C4-2B (cell line): ENCODE results near the gene ADH7.

Experiments used
- H3K27ac ChIP-seq: fragments of 450-650 bp; 2 replicates; pipeline ENCODE4 v1.5.1; 2017
- ZFX ChIP-seq: fragments of 450-650 bp; IDR thresholded peaks from 2 replicates; pipeline ENCODE4 v1.6.1; 2017
- TF ChIP-seq, protein P1 (sequence below): fragments of 450-650 bp; conservative IDR thresholded peaks from 2 replicates; pipeline ENCODE4 v1.5.1; 2017; ENCODE audit warnings: mild to moderate bottlenecking

Gene ADH7

DNA sequence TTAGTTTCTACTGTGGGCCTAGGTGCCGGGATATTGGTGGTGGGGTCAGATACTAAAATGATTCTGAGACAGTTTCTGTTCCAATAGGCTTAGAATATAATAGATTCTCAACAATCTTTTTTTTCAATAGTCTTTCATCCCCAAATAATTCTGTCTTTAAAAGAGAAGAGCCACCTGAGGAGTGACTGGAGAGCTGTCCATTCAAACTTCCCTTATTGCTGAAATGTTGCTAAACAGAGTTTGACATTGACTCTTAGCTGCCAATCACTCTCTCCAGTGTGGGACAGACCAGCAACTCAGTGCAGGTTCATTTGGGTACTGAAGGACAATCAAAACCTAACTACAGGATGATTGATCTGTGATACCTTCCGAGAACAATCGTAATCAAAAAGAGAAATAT is 12.4 kb upstream of the ADH7 start:
- no peak for TF ChIP-seq ZFX
- TF ChIP-seq, protein P1, sequence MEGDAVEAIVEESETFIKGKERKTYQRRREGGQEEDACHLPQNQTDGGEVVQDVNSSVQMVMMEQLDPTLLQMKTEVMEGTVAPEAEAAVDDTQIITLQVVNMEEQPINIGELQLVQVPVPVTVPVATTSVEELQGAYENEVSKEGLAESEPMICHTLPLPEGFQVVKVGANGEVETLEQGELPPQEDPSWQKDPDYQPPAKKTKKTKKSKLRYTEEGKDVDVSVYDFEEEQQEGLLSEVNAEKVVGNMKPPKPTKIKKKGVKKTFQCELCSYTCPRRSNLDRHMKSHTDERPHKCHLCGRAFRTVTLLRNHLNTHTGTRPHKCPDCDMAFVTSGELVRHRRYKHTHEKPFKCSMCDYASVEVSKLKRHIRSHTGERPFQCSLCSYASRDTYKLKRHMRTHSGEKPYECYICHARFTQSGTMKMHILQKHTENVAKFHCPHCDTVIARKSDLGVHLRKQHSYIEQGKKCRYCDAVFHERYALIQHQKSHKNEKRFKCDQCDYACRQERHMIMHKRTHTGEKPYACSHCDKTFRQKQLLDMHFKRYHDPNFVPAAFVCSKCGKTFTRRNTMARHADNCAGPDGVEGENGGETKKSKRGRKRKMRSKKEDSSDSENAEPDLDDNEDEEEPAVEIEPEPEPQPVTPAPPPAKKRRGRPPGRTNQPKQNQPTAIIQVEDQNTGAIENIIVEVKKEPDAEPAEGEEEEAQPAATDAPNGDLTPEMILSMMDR: no peak
- no peak overlapping the region for H3K27ac ChIP-seq

DNA sequence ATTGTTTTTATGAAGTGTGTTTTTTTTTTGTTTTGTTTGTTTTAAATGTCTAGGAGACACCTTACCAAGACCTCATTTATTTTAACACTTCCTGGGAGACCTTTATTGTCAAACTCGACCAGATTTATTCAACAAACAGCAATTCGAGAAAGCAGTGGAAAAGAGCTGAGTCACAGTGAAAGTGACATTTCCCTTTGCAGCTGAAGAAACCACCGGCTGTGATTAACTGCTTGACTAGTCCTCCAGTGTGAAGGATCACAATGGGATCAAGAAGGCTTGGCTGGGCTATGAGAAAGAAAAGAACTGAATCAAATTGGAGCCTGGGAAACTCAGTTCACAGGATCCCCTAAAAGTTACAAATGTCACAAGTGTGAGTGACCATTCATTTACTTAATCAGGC is 11.9 kb upstream of the ADH7 start:
- TF ChIP-seq, protein P1: no peak
- TF ChIP-seq ZFX: no peak
- H3K27ac ChIP-seq: no peak overlapping the region

DNA sequence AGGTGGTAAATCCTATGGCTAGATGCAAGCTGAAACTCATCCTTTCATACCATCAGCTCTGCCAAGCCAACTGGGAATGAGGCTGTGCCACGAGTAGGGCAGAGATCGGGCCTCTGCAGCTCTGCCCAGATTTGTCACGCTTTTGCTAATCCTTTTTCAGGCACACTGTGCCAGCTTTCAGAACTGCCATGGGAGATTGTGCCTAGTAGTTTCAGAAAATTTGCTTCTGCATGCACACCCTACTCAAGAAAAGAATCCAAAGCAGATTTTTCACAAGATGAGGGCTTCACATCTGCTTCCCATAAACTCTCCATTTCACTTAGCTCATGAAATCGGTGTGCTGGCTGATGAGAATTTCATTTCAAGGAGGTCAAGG is 3.3 kb upstream of the ADH7 start:
- no peak overlapping the region for H3K27ac ChIP-seq
- no peak for TF ChIP-seq ZFX
- TF ChIP-seq, protein P1: no peak

DNA sequence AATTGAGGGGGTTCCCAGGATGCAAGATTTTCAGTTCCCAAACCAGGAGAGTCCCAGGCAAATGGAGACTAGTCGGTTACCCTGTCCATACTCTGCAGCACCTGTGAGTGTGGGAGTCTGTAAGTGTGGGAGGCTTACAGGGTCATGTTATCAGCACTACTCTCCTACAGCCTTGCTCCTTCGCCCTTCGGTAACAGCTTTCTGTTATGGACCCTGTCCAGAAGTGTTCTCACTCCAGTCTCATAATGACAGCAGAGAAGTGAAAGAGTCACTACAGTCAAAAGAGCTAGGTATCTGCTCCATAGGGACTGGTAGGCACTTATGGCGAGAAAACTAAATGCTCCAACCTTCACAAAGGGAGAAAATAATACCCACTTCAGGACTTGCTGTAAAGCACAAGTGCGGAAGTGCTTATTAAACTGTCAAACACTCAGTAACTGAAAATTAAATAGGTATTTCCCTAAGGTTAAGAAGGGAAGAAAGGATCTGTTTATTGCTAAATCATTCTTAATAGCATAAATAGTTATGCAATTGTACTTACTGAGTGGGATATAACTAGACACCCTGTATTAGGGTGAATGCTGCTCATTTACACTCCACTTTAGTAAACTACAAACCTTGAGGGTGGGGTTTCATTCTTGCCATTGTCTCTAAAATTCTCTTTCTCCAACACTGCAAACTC is 2.7 kb upstream of the ADH7 start:
- no peak for TF ChIP-seq ZFX
- no peak overlapping the region for H3K27ac ChIP-seq

DNA sequence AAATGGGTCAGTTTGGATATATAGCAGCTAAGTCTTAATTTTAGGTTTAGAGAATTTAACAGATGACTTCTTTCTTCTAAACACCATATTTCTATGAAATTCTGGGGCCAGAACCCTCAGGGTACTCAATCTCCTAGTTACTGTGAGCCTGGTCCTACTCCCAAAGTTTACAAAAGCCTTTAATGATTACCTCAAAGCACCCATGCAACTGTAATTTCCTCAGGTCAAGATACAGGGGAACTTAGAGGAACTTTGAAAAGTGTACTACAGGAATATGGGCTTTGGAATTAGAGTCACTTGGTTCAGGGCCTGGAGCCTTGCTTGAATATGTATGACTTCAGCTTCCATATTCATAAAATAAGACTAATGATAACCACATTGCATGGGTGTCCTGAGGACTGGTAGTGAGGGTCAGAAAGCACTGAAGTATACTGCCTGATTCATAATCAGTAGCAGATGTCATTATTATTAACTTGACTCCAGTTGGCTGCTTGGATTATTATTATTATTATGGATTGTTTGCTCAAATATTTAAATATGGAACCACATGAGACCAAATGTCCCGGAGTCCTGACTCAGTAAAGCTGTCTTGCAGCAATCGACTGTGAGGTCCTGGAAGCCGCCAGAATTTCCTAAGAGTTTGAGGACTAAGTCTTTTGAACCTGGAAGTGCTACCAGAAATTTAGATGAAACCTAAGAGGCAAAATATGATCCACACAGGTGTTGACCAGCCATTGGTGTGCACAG is 2.0 kb upstream of the ADH7 start:
- H3K27ac ChIP-seq: no peak overlapping the region
- no peak for TF ChIP-seq ZFX
- TF ChIP-seq, protein P1: no peak

DNA sequence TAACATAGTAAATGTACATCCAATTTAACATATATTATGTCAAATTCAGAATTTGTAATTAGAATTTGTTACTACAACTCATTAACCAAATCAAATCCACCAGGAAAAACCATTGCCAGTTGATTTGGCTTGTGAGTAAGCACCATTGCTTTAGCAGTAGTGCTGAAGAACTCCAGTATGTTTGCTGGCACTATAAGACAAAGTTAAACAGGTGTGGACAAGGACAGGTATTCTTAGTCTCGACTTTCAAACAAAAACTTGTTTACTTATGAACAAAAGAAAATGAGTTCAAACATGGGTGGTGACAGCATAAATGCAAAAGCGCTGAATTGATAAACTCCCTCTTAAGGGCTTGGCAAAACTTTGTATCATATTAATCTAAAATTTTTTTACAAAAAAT is 1.3 kb upstream of the ADH7 start:
- no peak overlapping the region for H3K27ac ChIP-seq
- TF ChIP-seq ZFX: no peak
- TF ChIP-seq, protein P1: no peak

DNA sequence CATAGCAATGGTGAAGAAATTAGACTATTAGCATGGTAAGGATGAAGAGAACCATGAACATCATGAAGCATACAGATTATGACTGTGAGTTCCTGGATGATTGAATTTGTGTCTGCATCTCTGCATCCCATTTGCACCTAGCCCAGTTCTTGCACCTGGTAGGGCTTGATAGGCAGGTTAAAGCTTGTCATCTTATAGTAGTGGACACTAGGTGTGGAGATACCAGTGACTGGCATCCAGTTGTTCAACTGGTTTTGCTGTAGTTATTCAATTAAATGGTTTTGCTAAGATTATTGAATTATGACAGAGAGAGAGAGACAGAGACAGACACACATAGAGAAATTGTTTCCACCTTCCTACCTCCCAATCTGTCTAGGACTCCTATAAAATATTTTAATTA is 5.0 kb downstream of the ADH7 start:
- no peak overlapping the region for H3K27ac ChIP-seq
- TF ChIP-seq ZFX: no peak
- TF ChIP-seq, protein P1: no peak

DNA sequence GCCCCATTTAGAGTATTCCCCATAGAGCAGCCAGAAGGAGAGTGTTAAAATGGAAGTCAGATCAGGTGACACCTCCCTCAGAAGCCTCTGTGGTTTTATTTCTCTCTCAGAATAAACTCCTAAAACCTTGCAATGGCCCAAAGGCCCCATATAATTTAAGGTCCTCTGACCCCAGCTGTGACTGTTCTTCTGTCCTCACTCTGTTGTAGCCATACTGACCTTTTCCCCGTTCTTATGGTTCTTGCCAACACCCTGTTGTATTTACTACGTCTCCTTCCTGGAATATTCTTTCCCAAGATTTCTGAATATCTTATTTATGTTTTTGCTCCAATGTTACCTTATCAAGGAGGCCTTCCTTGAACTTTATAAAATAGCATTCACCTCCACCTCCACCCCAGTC is 18.0 kb downstream of the ADH7 start:
- TF ChIP-seq, protein P1: no peak
- TF ChIP-seq ZFX: no peak
- H3K27ac ChIP-seq: no peak overlapping the region
